ENCODE results near the gene M1AP. TPM values are rescaled to one million over a fixed set of nuclear protein-coding genes. Genes with fewer than 3 reads are reported as not detected.
A peak's percentile ranks its signal among the peaks of the same experiment; 100 is the strongest.
"Not testable (repeated sequence)": the region's sequence is repeated elsewhere in the genome, so short reads cannot be mapped to it uniquely, and the experiment has no call there.

M1AP gene
- total RNA-seq, 1 donor from 2014 or later, result 1.1 TPM

- intact Hi-C loops (cut with DNase I), result no loop called here
- DNase-seq (ENCODE audit: low spot score), result no peak
- ATAC-seq, result no peak
Measured at GRCh38 chr2:74573747-74574562, 74.2 kb downstream of the M1AP start.

DNA sequence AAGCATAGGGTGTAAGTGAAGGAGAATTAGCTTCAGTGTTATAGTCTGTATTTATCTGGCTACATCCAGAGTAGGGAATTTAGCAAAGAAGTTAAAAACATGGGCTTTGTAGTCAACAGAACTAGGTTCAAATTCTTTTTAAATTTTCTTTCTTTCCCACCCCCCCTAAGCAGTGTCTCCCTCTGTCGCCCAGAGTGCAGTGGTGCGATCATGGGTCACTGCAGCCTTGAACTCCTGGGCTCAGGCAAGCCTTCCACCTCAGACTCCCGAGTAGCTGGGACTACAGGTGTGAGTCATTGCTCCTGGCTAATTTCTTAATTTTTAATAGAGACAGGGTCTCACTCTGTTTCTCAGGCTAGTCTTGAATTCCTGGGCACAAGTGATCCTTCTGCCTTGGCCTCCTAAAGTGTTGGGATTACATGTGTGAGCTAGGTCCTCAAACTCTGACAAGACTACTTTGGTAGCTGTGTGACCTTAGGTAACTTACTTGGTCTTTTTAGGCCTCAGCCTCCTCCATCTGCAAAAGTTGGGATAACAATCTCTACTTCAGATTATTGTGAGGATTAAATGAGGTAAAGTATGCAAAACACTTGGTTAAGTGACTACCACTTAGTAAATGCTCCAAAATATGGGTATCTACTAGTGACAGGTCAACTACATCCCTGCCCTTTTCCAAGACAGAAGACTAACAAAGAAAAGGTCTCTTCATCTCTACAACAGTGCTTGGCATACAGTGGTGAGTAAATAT lies 75.8 kb downstream of the M1AP start:
- DNase-seq (ENCODE audit: low spot score), result no peak
- ATAC-seq, result no peak
- intact Hi-C loops (cut with DNase I), result no loop called here

DNA sequence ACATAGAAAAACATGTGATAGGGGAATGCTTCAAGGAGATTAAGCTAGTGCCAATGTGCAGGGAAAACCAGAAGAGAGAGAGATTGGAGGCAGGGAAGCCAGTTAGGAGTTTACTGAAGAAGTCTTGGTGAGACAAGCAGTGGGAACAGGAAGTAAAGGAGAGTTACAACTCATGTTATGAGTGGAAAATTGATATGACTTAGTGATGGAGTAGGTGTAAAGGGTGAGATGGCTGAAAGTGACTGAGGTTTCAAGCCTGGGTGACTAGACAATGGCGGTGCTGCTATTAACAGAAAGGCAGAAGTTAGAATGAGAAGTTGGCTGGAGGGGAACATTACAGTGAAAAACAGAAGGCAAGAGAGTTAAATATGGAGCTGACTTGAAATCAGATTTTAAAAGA lies 77.1 kb downstream of the M1AP start:
- ATAC-seq, result no peak
- intact Hi-C loops (cut with DNase I), result no loop called here
- no peak for DNase-seq (ENCODE audit: low spot score)

DNA sequence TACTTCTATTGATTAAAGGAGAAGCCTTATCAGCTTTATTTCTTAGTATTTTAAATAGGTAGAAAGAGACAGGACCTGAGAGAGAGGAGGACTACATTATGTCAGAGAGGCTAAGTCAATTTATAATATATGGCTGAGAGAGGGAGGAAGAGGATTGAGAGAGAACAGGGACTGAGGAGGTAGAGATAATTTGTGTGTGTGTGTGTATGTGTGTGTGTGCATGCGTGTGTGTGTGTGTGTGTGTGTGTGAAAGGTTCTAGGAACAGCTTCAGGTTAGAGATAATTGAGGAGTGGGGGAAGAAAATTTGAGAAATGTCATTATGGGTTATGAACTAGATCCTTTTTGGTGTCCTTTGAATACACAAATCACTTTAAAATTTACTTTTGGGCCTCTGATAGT lies 78.4 kb downstream of the M1AP start:
- DNase-seq (ENCODE audit: low spot score), result no peak
- no peak for ATAC-seq
- intact Hi-C loops (cut with DNase I), result no loop called here

GRCh38 chr2:74567881-74568280 lies 80.2 kb downstream of the M1AP start:
- ATAC-seq (peak; percentile 61), DNase-seq (ENCODE audit: low spot score) (no peak)
- intact Hi-C loops (cut with DNase I), result no loop called here

DNA sequence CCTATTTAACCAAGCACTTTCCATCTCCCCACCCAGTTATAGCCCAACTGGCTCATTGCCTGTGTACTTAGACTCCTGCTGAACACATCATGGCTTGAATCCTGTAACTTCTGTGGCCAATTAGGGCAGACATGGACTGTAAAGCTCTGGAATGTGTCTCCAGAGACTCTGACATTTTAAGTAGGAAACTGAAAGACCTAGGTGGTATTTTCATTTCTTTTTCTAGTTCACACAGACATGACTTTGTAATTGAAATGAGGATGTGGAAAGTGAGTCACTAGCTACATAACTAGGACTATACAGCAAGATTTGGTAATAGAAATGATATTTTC lies 81.4 kb downstream of the M1AP start:
- DNase-seq (ENCODE audit: low spot score) (no peak), ATAC-seq (peak; percentile 22)
- intact Hi-C loops (cut with DNase I), result no loop called here

DNA sequence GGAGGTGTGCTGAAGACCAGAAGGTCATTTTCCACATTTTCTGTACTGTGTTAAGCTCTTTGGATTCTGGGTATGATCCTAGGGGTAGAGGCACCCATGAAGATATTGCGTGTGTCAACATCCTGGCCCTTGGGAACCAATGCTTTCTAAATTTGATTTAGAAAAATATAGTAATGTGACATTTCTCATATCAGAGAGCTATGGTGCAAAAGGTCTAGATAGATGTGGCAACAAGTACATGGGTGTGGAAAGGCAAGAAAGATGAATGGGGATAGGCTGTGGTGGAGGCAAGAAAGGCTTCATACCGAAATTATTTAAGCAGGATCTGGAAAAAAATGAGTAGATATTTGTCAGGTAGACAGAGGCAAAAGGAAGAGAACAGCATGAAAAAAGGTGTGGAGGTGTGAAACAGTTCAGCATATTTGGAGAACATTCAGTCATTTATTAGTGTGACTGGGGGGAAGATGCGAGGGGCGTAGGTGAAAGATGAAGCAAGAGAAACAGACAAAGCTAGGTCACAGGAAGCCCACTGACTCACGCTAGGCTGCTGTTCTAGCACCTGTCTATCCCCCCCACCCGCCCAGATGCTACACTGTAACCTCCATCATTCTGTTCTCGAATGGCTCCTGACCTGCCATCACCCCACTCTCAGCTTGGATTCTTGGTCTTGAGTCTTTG lies 81.9 kb downstream of the M1AP start:
- no peak for DNase-seq (ENCODE audit: low spot score)
- no peak for ATAC-seq
- intact Hi-C loops (cut with DNase I), result no loop called here

DNA sequence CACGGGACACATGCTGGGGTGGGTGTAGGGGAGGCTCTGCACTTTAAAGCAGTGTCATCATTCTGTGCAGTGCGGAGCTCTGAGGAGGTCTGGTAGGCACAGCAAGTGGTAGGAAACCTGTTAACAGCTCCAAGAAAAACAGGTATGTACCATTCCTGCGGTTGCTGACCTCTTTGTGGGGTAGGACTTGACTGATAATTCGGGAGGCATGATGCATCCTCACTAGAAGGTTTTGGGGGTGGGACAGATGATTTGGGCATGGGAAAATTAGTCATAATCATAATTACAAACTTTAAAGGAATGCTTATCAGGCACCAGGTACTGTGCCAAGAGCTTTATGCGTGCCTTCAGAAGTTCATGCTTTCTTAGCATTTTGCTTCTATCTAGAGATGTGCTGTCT lies 83.9 kb downstream of the M1AP start:
- ATAC-seq, result no peak
- intact Hi-C loops (cut with DNase I), result no loop called here
- DNase-seq (ENCODE audit: low spot score), result no peak

- no peak for DNase-seq (ENCODE audit: low spot score)
- no peak for ATAC-seq
- intact Hi-C loops (cut with DNase I), result no loop called here
Measured at GRCh38 chr2:74562126-74562775, 85.9 kb downstream of the M1AP start.

DNA sequence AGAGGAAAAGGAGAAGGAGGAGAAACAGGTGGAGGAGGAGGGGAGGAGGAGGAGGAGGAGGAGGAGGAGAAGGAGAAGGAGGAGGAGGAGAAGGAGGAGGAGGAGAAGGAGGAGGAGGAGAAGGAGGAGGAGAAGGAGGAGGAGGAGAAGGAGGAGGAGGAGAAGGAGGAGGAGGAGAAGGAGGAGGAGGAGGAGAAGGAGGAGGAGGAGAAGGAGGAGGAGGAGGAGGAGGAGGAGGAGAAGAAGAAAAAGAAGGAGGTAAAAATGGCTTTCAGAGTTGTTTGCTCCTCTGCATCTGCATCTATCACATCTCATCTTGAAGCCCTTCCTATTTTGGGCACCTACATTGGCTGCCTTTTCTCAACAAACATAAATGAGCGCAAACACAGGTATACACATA lies 87.1 kb downstream of the M1AP start:
- ATAC-seq; DNase-seq (ENCODE audit: low spot score); intact Hi-C loops (cut with DNase I): not testable (repeated sequence)

- DNase-seq (ENCODE audit: low spot score), result no peak
- intact Hi-C loops (cut with DNase I), result no loop called here
- no peak for ATAC-seq
Measured at GRCh38 chr2:74560591-74560990, 87.5 kb downstream of the M1AP start.

GRCh38 chr2:74559912-74560311 lies 88.2 kb downstream of the M1AP start:
- ATAC-seq (no peak), DNase-seq (ENCODE audit: low spot score) (no peak)
- intact Hi-C loops (cut with DNase I), result no loop called here

DNA sequence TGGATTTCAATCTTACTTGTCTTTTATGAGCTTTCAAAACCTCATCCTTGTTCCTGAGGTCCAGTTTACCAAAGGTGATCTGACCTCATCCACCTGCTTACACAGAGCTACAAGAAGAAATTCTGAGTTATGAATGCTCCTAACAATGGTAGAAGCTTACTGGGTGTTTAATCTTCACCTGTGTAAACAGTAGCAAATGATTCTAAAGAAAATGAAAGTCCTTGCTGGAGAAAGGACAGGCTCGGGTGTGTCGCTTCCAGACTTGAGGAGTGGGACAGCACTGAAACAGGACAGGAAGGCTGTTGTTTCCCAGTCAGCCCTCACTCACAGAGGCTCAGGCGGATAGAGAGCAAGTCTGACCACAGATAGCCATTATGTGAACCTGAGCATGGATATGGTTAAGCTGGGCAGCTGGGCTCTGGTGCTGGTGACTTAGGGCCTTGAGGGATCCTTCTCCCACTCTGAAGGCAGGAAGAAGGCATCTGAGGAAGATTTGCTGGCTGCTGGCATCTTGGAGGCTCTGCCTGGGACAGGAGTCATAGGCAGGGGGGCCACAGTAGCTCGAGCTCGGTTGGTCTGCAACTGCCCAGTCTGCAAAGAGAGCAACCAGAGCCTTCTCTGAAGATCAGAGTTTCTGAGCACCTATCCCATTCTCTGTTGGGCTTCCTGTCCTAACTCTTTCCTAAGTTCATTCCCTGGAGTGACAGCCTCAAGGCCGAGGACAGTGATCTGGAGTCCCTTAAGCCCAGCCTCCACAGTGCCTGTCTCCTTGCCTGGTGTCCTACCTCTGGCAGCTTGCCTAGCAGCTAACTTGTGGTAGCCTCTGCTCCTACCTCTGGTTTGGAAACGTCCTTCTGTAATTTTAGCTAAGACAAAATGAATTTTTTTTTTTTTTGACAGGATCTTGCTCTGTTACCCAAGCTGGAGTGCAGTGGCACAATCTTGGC lies 89.6 kb downstream of the M1AP start:
- ATAC-seq, result no peak

DNA sequence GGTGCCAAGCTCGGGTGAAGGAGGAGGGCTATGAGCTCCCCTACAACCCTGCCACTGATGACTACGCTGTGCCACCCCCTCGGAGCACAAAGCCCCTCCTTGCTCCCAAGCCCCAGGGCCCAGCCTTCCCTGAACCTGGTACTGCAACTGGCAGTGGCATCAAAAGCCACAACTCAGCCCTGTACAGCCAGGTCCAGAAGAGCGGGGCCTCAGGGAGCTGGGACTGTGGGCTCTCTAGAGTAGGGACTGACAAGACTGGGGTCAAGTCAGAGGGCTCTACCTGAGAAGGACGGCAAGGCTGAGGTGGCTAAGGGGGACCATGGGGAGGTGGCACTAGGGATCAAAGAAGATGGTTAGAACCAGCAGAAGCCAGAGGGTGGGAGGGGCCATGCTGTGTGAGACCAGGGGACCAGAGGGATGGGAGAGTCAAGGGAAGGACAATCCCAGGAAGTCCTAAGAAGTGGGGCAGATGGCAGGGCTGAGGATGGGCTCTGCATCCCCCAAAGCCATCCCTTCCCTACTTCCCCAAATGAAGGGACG lies 91.2 kb downstream of the M1AP start:
- intact Hi-C loops (cut with DNase I), result no loop called here
- DNase-seq (ENCODE audit: low spot score), result no peak
- ATAC-seq, result no peak

More for the DNA sequence above, 89.6 kb downstream of the M1AP start:
- DNase-seq (ENCODE audit: low spot score), result no peak
- intact Hi-C loops (cut with DNase I), result no loop called here

DNA sequence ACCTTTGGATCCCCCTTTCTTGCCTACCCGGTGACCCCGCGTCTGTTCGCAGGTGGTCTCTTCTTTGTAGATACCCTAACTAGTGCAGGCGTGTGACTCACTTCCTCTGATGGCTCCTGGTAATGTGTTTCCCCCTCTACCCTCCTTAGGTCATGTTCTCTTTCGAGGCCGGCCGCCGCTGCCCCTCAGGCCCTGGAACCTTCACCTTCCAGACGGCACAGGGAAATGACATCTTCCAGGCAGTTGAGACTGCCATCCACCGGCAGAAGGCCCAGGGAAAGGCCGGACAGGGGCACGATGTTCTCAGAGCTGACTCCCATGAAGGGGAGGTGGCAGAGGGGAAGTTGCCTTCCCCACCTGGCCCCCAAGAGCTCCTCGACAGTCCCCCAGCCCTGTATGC lies 92.0 kb downstream of the M1AP start:
- DNase-seq (ENCODE audit: low spot score), result no peak
- ATAC-seq, result no peak
- intact Hi-C loops (cut with DNase I), result no loop called here

- ATAC-seq (no peak), DNase-seq (ENCODE audit: low spot score) (no peak)
- intact Hi-C loops (cut with DNase I), result no loop called here
Measured at GRCh38 chr2:74555610-74556103, 92.5 kb downstream of the M1AP start.

DNA sequence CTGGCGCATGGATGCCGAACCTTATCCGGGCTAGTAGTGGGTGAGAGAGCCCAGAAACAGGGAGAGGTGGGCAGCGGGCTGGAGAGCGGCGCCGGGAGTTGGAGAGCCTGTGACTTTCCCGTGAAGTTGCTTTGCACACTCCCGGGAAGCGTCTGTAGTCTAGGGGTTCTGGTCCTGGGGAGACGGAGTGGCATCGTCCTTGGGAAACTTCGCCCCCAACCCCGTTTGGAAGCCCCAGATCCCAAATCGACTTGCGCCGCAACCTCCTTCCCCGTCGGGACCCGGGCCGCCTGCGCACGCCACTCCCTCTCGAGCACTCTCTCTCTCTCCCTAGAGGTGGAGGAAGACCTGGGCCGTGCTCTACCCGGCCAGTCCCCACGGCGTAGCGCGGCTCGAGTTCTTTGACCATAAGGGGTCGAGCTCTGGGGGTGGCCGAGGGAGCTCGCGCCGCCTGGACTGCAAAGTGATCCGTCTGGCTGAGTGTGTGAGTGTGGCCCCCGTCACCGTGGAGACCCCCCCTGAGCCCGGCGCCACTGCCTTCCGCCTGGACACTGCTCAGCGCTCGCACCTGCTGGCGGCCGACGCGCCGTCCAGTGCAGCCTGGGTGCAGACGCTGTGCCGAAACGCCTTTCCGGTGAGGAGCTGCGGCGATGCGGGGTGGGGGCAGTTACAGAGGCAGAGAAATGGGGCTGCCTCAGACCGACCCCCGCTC lies 93.2 kb downstream of the M1AP start:
- intact Hi-C loops (cut with DNase I), result no loop called here
- DNase-seq (ENCODE audit: low spot score) (peak; percentile 78), ATAC-seq (peak; percentile 43)

Data from sciatic nerve (tissue), 2 donors.